DOHH2 (cell line): ENCODE measurements around the gene CST1.
"Not testable (repeated sequence)": the region's sequence is repeated elsewhere in the genome, so short reads cannot be mapped to it uniquely, and the experiment has no call there.

ENCODE experiments used
- CTCF ChIP-seq: fragments of 200-600 bp; sonication (generic); IDR thresholded peaks from one replicate; pipeline ENCODE4 v1.5.1; 2014; ENCODE audit warnings: antibody characterized with exemption, mild to moderate bottlenecking, low read depth, low read length; ENCODE audit not compliant: poor library complexity, severe bottlenecking
- EZH2phosphoT487 ChIP-seq: fragments of 200-600 bp; sonication (generic); IDR thresholded peaks from 2 replicates; pipeline ENCODE4 v1.6.1; 2017; ENCODE audit warnings: borderline replicate concordance, mild to moderate bottlenecking, antibody characterized with exemption, low read length, moderate library complexity, mixed read lengths

DNA sequence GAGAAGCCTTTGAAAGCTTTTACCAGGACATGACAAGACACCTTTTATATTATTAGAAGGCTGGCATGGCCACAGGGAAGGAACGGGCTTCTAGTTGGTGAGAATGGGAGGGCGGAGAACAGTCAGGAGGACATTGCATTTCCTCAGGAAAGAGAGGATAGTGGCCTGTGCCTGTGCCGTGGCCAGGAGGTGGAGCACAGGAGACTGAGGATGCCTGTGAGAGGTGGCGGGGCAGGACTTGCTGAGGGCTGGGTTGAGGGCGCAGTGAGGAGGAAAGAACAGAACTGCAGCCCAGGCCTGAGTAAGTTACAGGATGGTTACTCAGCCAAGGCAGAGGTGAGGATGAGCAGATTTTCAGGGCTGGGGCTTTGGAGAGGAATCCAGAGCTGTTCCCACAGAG lies 27.9 kb downstream of the CST1 start:
- TF ChIP-seq CTCF, EZH2phosphoT487: not testable (repeated sequence)
